GM13976 (cell line): Measurements from ENCODE around the gene VMAC.
"Not testable (repeated sequence)": the region's sequence is repeated elsewhere in the genome, so short reads cannot be mapped to it uniquely, and the experiment has no call there.

Source experiments
- DNase-seq: peaks from one replicate; pipeline ENCODE4 v3.0.0; 2012; ENCODE audit warnings: low spot score
- in situ Hi-C: fragments of 300-500 bp; cut with MboI; formaldehyde crosslinking; loops from one replicate; pipeline ENCODE4 v1.12.0; 2022; ENCODE audit warnings: low sequenced_read_pairs, mixed read lengths, inconsistent platforms; ENCODE audit not compliant: unreplicated experiment
- TF ChIP-seq, protein P1 (sequence below): IDR thresholded peaks from 2 replicates; pipeline ENCODE4 v1.5.1; 2012; ENCODE audit warnings: borderline replicate concordance, mild to moderate bottlenecking; ENCODE audit not compliant: insufficient read depth; ENCODE audit errors: extremely low read depth, missing control alignments, control extremely low read depth

Gene VMAC, protein sequence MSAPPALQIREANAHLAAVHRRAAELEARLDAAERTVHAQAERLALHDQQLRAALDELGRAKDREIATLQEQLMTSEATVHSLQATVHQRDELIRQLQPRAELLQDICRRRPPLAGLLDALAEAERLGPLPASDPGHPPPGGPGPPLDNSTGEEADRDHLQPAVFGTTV

DNA sequence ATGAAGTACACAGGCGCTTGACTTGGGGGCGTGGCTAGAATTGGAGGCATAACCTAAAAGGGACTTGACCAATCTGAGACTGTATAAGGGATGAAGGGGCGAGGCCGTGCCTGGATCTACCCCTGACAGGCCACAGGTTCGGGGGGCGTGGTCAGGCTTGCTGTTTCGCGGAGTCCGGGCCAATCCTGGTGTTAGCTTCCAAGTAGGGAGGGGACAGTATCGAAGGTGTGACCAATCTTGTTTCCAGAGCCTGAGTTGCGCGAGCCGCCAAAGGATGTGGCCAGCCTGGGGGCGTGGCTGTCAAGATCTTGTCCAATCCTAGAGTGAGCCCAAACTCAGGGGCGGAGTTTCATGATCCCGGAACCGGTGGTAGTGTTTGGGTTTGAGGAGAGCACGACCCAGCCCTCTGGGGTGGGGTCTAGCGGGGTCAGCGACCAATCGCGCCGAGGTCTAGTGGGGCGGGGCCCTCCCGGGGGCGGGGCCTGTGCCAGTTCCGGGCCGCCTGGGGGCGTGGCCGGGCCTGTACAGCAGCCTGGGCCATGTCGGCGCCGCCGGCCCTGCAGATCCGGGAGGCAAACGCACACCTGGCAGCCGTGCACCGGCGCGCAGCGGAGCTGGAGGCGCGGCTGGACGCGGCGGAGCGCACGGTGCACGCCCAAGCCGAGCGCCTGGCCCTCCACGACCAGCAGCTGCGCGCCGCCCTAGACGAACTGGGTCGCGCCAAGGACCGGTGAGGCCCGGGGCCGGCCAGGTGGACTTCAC, at the start of gene VMAC:
Gene VMAC, plus strand, starts transcription at position 521 of the 762 bp plus-strand sequence. Its CDS starts 19 bp downstream, at position 540.
- peak; percentile 99 for DNase-seq
- in situ Hi-C loops, result no loop called here
- TF ChIP-seq, protein P1, sequence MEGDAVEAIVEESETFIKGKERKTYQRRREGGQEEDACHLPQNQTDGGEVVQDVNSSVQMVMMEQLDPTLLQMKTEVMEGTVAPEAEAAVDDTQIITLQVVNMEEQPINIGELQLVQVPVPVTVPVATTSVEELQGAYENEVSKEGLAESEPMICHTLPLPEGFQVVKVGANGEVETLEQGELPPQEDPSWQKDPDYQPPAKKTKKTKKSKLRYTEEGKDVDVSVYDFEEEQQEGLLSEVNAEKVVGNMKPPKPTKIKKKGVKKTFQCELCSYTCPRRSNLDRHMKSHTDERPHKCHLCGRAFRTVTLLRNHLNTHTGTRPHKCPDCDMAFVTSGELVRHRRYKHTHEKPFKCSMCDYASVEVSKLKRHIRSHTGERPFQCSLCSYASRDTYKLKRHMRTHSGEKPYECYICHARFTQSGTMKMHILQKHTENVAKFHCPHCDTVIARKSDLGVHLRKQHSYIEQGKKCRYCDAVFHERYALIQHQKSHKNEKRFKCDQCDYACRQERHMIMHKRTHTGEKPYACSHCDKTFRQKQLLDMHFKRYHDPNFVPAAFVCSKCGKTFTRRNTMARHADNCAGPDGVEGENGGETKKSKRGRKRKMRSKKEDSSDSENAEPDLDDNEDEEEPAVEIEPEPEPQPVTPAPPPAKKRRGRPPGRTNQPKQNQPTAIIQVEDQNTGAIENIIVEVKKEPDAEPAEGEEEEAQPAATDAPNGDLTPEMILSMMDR, result no peak

DNA sequence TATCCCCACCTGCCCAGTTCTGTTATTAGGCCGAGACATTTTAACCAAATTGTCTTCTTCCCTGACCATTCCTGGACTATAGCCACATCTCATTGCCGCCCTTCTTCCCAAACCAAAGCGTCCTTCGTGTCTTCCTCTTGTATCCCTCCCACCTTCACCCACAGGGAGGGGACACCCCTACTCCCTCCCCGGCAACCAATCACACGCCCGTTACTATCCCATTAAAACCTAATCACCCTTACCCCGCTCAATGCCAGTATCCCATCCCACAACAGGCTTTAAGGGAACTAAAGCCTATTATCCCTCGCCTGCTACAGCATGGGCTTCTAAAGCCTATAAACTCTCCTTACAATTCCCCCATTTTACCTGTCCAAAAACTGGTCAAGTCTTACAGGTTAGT, 49.5 kb upstream of the VMAC start:
- DNase-seq, in situ Hi-C loops: not testable (repeated sequence)

DNA sequence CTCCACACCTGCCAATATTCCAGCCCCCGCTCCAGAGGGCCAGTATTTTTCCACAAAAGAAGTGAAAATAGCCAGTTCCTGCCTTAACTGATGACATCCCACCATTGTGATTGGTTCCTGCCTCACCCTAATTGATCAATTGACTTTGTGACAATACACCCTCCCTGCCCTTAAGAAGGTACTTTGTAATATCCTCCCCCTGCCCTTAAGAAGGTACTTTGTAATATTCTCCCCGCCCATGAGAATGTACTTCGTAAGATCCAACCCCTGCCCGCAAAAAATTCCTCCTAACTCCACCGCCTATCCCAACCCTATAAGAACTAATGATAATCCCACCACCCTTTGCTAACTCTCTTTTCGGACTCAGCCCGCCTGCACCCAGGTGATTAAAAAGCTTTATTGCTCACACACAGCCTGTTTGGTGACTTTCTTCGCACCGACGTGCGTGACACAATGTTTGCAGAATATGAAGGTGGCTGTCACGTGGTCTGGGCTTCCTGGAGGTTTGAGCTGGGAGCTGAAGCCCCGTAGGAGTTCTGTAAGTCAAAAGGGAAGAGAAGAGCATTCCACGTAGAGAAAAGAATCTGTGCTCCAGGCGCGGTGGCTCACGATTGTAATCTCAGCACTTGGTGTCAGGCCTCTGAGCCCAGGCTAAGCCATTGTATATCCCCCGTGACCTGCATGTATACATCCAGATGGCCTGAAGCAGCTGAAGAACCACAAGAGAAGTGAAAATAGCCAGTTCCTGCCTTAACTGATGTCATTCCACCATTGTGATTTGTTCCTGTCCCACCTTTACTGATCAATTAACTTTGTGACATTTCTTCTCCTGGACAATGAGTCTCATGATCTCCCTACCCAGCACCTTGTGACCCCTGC, 47.2 kb upstream of the VMAC start:
- no peak for DNase-seq
- TF ChIP-seq, protein P1, result no peak
- in situ Hi-C loops, result no loop called here

DNA sequence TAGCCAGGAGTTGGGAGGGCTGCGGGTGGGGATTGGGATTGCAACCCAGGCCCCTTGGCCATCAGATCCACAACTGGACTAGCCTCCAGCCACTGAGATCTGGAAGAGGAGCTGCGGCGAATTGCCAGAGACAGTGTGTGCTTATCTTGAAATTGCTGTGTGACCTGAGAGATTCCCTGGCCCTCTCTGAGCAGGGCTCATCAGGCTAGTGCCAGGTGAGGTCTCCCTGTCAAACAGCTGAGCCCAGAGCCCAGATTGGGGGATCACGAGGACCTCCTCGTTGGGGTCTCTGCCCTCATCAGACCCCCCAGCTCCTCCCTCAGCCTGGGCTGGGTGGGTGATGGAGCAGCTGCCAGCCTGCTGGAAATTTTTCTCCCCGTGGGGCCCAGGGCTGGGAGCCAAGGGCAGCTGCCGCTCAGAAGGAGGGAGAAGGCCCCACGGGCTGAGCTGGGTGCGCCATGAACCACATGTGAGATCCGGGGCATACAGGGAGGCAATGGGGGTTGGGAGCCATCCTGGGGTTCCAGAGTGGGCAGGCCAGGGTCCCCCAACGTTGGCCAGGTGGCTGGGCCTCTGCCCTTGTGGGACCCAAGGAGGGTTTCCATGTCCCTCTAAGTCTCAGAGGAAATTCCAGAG, 41.5 kb upstream of the VMAC start:
- in situ Hi-C loops, result no loop called here

DNA sequence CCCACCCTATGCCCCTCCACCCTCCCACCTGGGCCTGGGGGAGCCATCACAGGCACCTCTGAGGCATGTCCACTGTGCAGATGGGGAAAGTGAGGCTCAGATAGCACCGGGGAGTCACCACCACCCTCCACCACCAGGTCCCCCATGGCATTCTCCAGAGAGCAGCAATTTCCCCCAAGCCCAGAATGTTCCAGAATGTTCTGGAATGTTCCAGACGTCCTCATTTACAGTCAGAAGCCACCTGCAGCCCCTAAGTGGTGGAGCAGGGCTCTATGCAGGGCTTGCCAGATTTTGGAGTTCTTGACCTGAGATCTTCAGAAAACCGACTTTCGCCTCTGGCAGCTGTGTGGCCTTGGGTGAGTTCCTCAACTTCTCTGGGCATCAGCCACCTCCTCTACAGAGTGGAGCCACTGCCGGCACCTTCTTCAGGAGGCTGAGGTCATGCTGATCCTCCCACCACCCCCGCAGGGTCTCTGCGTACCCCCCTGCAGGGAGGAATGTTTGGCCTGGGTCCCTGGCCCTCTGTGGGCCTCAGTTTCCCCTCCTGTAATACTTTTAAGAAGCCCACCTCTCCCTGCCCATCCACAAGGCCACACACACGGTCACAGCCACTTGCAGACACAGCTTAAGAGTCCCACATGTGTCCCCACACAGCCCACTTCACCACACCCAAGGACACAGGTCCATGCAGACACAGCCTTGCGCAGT, 40.5 kb upstream of the VMAC start:
- TF ChIP-seq, protein P1, result no peak
- in situ Hi-C loops, result no loop called here

More for the DNA sequence above, 41.5 kb upstream of the VMAC start:
- TF ChIP-seq, protein P1, result no peak
- no peak for DNase-seq

DNA sequence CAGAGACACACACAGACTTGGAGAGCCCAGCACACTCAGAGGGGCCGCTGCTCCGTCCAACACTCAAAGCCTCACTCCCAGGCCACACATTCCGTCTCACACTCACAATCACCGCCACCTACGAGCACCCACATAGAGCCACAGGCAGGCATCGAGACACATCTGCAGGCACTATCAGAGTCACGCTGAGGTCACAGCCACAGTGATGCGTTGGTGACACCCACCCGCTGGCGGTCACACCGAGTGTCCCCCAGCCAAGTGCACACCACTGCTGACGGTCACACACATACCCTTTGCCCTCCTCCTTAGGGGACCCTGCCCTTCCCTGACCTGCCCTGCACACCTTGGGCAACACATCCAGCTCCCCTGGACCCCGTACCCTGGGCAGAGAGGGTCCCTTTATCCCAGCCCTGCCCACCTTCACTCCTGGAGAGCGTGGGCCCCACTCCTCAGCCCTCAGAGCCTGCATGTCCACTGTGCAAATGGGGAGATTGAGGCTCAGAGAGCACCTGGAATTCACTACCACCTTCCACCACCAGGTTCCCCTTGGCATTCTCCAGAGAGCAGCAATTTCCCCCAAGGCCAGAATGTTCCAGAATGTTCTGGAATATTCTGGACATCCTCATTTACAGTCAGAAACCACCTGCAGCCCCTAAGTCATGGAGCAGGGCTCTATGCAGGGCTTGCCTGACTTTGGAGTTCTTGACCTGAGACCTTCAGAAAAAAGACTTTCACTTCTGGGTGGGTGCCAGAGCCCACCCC, 39.8 kb upstream of the VMAC start:
- no peak for DNase-seq

More for the DNA sequence above, 40.5 kb upstream of the VMAC start:
- no peak for DNase-seq

More for the DNA sequence above, 39.8 kb upstream of the VMAC start:
- in situ Hi-C loops, result no loop called here
- TF ChIP-seq, protein P1, result no peak
